HG02759 (cell line): ENCODE measurements around the gene GJA1.

ENCODE experiments used
- ATAC-seq: cut with Tn5 transposase; IDR thresholded peaks from one replicate; pipeline ENCODE4 v1.9.1; 2021; ENCODE audit warnings: mild to moderate bottlenecking, moderate library complexity; ENCODE audit not compliant: unreplicated experiment

GJA1 gene

DNA sequence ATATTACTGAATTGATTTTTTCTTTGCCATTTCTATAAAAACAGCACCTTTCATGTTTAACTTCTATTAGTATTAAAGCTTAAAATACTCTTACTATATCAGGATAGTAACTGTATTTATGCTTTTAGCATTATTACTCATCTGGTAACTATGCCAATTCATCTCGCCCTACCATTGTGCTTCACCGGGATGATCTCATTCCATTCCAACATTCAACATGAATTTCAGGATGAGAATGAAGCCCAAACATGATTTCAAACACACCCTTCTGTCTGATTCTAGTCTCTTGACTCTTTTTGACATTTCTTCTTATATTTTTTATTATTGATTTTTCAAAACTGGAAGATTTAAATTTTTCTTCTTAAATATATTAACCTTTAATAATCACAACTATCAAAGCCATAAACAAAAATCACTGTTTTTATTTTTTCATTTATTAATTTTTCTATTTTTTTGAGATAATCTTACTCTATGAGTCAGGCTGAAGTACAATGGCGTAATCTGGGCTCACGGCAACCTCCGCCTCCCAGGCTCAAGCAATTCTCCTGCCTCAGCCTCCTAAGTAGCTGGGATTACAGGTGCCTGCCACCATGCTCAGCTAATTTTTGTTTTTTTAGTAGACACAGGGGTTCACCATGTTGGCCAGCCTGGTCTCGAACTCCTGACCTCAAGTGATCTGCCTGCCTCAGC lies 46.7 kb downstream of the GJA1 start:
- no peak for ATAC-seq

DNA sequence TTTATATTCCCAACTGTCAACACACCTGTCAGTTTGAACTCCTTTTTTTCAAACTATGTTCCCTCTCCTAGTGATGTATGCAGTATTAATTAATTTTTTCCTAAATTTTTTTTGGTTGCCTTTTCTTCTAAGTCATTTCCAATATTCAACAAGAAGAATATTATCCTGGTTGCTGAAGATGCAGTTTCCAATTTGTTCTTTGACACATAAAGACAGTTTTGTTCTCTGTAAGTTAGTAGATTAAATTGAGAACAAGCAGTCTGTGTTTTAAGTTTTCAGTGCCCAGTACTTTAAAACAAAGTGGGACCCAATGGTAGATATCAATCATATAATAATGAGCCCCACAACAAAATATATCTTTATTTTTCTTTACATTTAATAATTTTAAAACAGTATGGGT lies 47.3 kb downstream of the GJA1 start:
- no peak for ATAC-seq

DNA sequence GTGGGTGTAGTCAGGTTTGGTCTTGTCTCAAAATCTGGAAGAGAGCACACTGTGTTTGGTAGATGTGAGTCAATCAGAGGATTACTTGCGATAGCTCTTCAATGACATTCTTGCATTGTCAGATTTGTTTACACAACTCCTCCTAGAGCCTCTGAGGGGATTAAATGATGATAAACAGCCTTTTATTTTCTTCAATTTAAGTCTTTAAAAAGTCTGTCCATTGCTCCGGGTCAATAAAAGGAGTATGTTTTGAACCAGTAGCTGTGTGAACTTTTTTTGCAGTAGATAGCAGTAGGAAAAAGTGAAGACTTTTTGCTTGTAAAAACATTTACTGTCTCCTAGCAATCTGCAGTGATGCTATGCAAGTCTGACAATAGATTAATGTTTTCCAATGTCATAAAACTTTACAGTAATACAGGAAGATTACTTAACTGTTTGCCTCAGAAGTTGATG lies 49.9 kb downstream of the GJA1 start:
- no peak for ATAC-seq

DNA sequence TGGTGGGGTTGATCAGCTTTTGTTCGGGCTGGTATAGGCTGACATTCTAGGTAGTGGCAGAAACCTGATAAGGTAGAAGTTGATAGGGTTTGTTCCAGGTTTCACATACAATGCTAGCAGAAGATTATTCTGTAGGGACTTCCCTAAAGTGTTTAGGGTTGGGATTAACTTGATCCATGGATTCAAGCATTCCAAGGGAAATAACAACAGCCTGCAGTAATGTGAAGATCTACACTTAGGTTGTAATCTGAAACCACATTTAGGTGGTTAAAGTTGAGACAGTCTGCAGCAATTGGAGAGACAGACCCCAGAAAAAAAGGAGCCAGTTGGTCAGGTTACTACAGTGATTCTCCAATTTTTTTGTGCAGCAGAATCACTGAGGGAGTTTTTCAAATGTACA lies 56.1 kb downstream of the GJA1 start:
- no peak for ATAC-seq

DNA sequence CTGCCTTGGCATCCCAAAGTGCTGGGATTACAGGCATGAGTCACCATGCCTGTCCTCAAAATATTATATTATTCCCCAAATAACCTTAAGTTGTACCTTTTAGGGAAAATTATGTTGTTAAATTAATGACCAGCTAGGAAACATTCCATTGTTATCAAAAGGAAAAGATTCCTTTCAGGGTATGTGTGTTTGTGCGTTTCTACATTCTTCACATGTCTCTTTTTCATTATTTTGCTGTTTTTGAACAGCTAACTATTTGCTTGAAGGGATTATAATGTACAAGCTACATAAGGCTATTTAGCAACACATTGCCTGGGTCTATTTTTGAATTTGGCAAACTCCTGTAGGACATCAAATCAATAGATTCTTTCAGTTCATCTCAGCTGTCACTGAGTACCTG lies 57.1 kb downstream of the GJA1 start:
- ATAC-seq, result no peak

DNA sequence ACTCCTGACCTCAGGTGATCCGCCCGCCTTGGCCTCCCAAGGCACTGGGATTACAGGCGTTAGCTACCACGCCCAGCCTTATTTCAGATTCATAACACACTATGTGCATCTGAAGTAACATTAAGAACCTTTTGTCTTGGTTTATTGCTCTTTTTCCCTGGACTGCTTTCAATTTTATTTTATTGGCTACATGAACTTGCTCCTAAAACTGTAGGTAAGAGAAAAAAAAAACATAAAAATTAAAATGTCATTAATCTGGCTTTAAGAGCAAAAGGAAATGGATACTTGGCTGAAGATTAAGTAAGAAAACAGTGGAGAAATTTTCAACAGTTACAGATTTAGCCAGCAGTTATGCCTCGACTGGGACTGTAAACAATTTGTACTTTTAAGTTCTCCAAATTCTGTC lies 62.5 kb downstream of the GJA1 start:
- no peak for ATAC-seq

DNA sequence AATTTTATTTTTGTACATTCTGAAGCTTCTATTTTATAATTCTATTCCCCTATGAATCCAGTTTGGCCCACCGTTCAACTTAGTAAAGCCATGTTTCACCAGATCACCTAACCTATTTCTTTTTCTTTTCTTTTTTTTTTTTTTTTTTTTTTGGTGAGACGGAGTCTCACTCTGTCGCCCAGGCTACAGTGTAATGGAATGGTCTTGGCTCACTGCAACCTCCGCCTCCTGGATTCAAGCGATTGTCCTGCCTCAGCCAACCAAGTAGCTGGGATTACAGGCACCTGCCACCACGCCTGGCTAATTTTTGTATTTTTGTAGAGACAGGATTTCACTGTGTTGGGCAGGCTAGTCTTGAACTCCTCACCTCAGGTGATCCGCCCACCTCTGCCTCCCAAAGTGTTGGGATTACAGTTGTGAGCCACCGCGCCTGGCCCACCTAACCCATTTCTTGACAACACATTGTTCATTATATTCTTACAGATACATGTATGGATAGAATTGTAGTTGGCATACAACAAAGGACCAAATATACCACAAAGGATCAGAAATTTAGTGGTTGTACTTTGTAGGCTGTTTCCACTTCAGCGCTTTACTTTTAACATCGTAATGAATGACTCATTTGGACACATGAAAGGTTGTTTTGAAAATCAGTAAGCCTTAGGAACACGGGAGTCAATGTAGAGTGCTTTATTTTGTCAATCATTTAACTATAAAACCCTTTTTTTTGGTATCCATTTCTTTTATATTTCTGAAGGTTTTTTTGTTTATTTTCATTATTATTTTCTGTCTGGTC lies 63.2 kb downstream of the GJA1 start:
- ATAC-seq, result no peak
